SK-N-SH treated with all-trans-retinoic acid at 6 μM for 48 hours (cell line): ENCODE data around the gene CNTD1.

Experiments
- ATAC-seq: fragments of 200-7000 bp; cut with Tn5 transposase; 3 replicates; pipeline ENCODE4 v1.9.1; 2020; ENCODE audit warnings: mild to moderate bottlenecking, moderate library complexity
- ARNTL ChIP-seq: fragments of 450-650 bp; formaldehyde crosslinking; IDR thresholded peaks from 2 replicates; pipeline ENCODE4 v1.5.0; 2020; ENCODE audit warnings: low read depth, mild to moderate bottlenecking, moderate library complexity, borderline replicate concordance
- BACH2 ChIP-seq: fragments of 250-450 bp; sonication (Bioruptor Pico); IDR thresholded peaks from 2 replicates; pipeline ENCODE4 v1.9.0; 2021; ENCODE audit warnings: mild to moderate bottlenecking, borderline replicate concordance
- CREB5 ChIP-seq: fragments of 250-450 bp; sonication (Bioruptor Pico); IDR thresholded peaks from 2 replicates; pipeline ENCODE4 v1.5.1; 2020; ENCODE audit warnings: low read depth, mild to moderate bottlenecking, moderate library complexity
- CSDC2 ChIP-seq: fragments of 250-450 bp; sonication (Bioruptor Pico); IDR thresholded peaks from 2 replicates; pipeline ENCODE4 v1.5.0; 2020; ENCODE audit warnings: mild to moderate bottlenecking, moderate library complexity
- CSRNP3 ChIP-seq: fragments of 250-450 bp; sonication (Bioruptor Pico); IDR thresholded peaks from 2 replicates; pipeline ENCODE4 v1.5.1; 2021; ENCODE audit warnings: mild to moderate bottlenecking, moderate library complexity
- ESRRG ChIP-seq: fragments of 250-450 bp; sonication (Bioruptor Pico); IDR thresholded peaks from 2 replicates; pipeline ENCODE4 v1.6.1; 2021; ENCODE audit warnings: mild to moderate bottlenecking
- GLIS3 ChIP-seq: fragments of 250-450 bp; sonication (Bioruptor Pico); IDR thresholded peaks from 2 replicates; pipeline ENCODE4 v1.5.0; 2020; ENCODE audit warnings: mild to moderate bottlenecking, moderate library complexity
- ISL1 ChIP-seq: fragments of 250-450 bp; sonication (Bioruptor Pico); IDR thresholded peaks from 2 replicates; pipeline ENCODE4 v2.1.2; 2022; ENCODE audit warnings: mild to moderate bottlenecking, moderate library complexity
- OSR1 ChIP-seq: fragments of 250-450 bp; sonication (Bioruptor Pico); IDR thresholded peaks from 2 replicates; pipeline ENCODE4 v1.8.0; 2022; ENCODE audit warnings: moderate library complexity, mild to moderate bottlenecking, inconsistent platforms
- POU6F1 ChIP-seq: fragments of 250-450 bp; sonication (Bioruptor Pico); IDR thresholded peaks from 2 replicates; pipeline ENCODE4 v1.8.0; 2021; ENCODE audit warnings: low read depth, mild to moderate bottlenecking, moderate library complexity, borderline replicate concordance
- PPARA ChIP-seq: fragments of 250-450 bp; sonication (Bioruptor Pico); IDR thresholded peaks from 2 replicates; pipeline ENCODE4 v1.5.0; 2020; ENCODE audit warnings: mild to moderate bottlenecking, borderline replicate concordance
- RARB ChIP-seq: fragments of 250-450 bp; sonication (Bioruptor Pico); IDR thresholded peaks from 2 replicates; pipeline ENCODE4 v1.8.0; 2021; ENCODE audit warnings: mild to moderate bottlenecking, moderate library complexity
- SNAI2 ChIP-seq: fragments of 250-450 bp; sonication (Bioruptor Pico); IDR thresholded peaks from 2 replicates; pipeline ENCODE4 v1.5.0; 2020; ENCODE audit warnings: mild to moderate bottlenecking, moderate library complexity
- TCF4 ChIP-seq: fragments of 250-450 bp; sonication (Bioruptor Pico); IDR thresholded peaks from 2 replicates; pipeline ENCODE4 v1.8.0; 2021; ENCODE audit warnings: mild to moderate bottlenecking, moderate library complexity, borderline replicate concordance
- TOX ChIP-seq: fragments of 250-450 bp; sonication (Bioruptor Pico); IDR thresholded peaks from 2 replicates; pipeline ENCODE4 v1.8.0; 2021; ENCODE audit warnings: mild to moderate bottlenecking, moderate library complexity, borderline replicate concordance
- ZC3H10 ChIP-seq: fragments of 250-450 bp; sonication (Bioruptor Pico); IDR thresholded peaks from 2 replicates; pipeline ENCODE4 v1.5.1; 2021; ENCODE audit warnings: mild to moderate bottlenecking, moderate library complexity
- ZFP3 ChIP-seq: fragments of 250-450 bp; sonication (Bioruptor Pico); IDR thresholded peaks from 2 replicates; pipeline ENCODE4 v1.5.0; 2020; ENCODE audit warnings: mild to moderate bottlenecking, moderate library complexity
- ZFP30 ChIP-seq: fragments of 450-650 bp; formaldehyde crosslinking; IDR thresholded peaks from 2 replicates; pipeline ENCODE4 v1.5.0; 2022; ENCODE audit warnings: mild to moderate bottlenecking, moderate library complexity
- ZNF565 ChIP-seq: fragments of 450-650 bp; formaldehyde crosslinking; conservative IDR thresholded peaks from 2 replicates; pipeline ENCODE4 v1.5.0; 2020; ENCODE audit warnings: low read depth, mild to moderate bottlenecking, moderate library complexity
- ZNF70 ChIP-seq: fragments of 450-650 bp; formaldehyde crosslinking; IDR thresholded peaks from 2 replicates; pipeline ENCODE4 v1.5.0; 2020; ENCODE audit warnings: mild to moderate bottlenecking, moderate library complexity
- ZNF8 ChIP-seq: fragments of 450-650 bp; formaldehyde crosslinking; IDR thresholded peaks from 2 replicates; pipeline ENCODE4 v1.5.0; 2020; ENCODE audit warnings: mild to moderate bottlenecking, moderate library complexity
- TF ChIP-seq, protein P1 (sequence below): fragments of 250-450 bp; sonication (Bioruptor Pico); IDR thresholded peaks from 2 replicates; pipeline ENCODE4 v1.5.0; 2020; ENCODE audit warnings: mild to moderate bottlenecking, moderate library complexity

The CNTD1 gene

DNA sequence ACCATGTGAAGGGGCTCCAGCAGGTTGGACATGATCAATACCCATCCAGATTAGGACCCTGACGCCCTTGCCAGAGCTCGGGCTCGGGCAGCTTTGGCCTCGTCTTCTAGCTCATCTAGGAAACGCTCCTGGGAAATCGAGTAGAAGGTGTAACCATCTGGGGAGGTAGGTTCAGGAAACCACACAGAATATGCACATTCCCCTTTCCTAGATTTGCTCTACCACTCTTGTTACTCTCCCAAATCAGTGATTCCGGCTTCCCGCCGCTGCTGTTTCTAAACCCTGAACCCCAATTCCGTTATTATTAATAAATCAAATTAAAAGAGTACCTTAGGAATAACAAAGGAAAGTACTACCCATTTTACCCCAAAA, 664 bp upstream of the CNTD1 start:
- TF ChIP-seq ZFP3 (no peak), CSRNP3 (CRISPR knock-in tag) (no peak), TOX (CRISPR knock-in tag) (no peak), POU6F1 (CRISPR knock-in tag) (no peak), GLIS3 (CRISPR knock-in tag) (no peak), PPARA (CRISPR knock-in tag) (no peak), ARNTL (CRISPR knock-in tag) (no peak), SNAI2 (CRISPR knock-in tag) (no peak), OSR1 (CRISPR knock-in tag) (no peak), ZC3H10 (no peak), CREB5 (CRISPR knock-in tag) (no peak), RARB (CRISPR knock-in tag) (no peak), ZNF565 (CRISPR knock-in tag) (no peak), ZNF8 (CRISPR knock-in tag) (no peak), CSDC2 (no peak), ISL1 (CRISPR knock-in tag) (no peak), ZNF70 (CRISPR knock-in tag) (no peak)
- TF ChIP-seq, protein P1, sequence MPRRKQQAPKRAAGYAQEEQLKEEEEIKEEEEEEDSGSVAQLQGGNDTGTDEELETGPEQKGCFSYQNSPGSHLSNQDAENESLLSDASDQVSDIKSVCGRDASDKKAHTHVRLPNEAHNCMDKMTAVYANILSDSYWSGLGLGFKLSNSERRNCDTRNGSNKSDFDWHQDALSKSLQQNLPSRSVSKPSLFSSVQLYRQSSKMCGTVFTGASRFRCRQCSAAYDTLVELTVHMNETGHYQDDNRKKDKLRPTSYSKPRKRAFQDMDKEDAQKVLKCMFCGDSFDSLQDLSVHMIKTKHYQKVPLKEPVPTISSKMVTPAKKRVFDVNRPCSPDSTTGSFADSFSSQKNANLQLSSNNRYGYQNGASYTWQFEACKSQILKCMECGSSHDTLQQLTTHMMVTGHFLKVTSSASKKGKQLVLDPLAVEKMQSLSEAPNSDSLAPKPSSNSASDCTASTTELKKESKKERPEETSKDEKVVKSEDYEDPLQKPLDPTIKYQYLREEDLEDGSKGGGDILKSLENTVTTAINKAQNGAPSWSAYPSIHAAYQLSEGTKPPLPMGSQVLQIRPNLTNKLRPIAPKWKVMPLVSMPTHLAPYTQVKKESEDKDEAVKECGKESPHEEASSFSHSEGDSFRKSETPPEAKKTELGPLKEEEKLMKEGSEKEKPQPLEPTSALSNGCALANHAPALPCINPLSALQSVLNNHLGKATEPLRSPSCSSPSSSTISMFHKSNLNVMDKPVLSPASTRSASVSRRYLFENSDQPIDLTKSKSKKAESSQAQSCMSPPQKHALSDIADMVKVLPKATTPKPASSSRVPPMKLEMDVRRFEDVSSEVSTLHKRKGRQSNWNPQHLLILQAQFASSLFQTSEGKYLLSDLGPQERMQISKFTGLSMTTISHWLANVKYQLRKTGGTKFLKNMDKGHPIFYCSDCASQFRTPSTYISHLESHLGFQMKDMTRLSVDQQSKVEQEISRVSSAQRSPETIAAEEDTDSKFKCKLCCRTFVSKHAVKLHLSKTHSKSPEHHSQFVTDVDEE (CRISPR knock-in tag): no peak
- no peak for ATAC-seq

DNA sequence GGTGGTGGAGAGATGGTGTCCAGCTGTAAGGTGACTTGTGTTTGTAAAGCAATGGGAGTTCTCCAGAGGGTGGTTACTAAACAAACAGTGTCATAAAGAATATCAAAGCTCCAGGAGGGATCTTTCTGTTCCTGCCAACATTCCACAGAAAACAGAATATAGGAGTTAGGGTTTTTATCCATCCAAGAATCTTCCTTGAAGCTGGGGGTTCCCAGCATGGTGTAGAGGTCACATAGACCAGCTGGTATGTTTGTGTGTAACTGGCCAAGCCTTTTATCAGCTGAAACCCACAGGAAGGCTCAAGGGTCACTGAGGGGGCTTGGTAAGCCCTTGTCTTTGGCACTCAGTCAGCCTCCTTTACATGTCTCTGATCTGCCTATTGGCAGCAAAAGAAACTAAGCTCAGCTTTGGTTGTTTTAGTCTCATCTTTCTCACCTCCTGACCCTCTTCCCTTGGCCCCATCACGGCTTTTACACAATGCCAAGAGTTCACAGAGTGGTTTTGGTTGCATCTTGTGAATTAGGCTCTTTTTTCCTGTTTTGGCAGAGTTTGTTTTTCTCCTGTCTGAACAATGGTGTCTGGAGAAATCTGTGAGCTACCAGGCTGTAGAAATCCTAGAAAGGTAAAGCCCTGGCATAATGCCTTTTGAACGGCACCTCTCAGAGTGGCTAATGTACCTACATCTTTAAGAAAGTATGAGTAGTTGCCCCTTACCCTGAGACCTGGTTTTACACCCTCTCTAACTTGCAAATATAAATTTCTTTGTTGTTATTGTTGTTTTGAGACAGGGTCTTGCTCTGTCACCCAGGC, 4.6 kb downstream of the CNTD1 start:
- no peak for ATAC-seq
- no peak for TF ChIP-seq CREB5 (CRISPR knock-in tag)
- TF ChIP-seq ESRRG (CRISPR knock-in tag): no peak
- TF ChIP-seq ZFP30 (CRISPR knock-in tag): no peak
- no peak for TF ChIP-seq TOX (CRISPR knock-in tag)
- TF ChIP-seq ISL1 (CRISPR knock-in tag): no peak
- TF ChIP-seq, protein P1 (CRISPR knock-in tag): no peak
- no peak for TF ChIP-seq ZC3H10
- no peak for TF ChIP-seq BACH2 (CRISPR knock-in tag)
- TF ChIP-seq ZFP3: no peak
- TF ChIP-seq TCF4 (CRISPR knock-in tag): no peak
- no peak for TF ChIP-seq ZNF565 (CRISPR knock-in tag)
